Left ventricle myocardium superior (tissue), 1 donor: ENCODE data around the gene TRAF3IP1. TPM values are rescaled to one million over a fixed set of nuclear protein-coding genes. Genes with fewer than 3 reads are reported as not detected.
"Not testable (repeated sequence)": the region's sequence is repeated elsewhere in the genome, so short reads cannot be mapped to it uniquely, and the experiment has no call there.

ENCODE experiments used
- ATAC-seq: fragments of 200-7000 bp; cut with Tn5 transposase; one replicate; pipeline ENCODE4 v1.9.1; 2020; ENCODE audit warnings: mild to moderate bottlenecking, moderate library complexity
- DNase-seq: peaks from one replicate; pipeline ENCODE4 v3.0.0-alpha.2; 2020
- intact Hi-C: fragments of 100-400 bp; cut with micrococcal nuclease; formaldehyde crosslinking; loops from one replicate; pipeline ENCODE4 v1.11.0; 2022
- total RNA-seq: library from RNA; stranded (reverse); fragmentation: NEBNext Ultra II Directional; extraction: Animal tissue kit (Norgen Biotek cat#: 25700); gene quantifications from one replicate; pipeline ENCODE4 v1.2.1, GENCODE V29; 2021
- donor health status: DM: no; HTN: yes; CAD: no; lungs with severe emphysema.

TRAF3IP1 gene
- total RNA-seq, 1 donor from 2014 or later: 13.8 TPM

DNA sequence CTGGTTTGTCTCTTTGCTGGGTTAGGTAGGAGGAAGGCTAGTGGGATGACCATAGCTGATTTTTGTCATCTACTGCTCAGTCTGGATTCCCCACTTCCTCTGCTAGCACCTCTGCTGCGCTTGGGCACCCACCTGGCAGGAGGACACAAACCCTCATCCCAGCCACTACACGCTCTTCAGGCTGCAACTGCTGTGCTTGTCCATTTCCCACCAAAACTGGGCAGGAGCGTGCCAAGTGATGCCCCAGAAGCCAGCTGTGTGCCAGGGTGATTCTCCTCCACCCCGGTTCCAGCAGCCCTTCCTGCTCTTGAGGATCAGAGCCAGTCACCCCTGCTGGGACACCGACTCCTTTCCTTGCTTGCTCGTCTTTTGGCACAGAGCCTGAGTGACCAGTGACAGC is 16.2 kb upstream of the TRAF3IP1 start:
- intact Hi-C loops: no loop called here
- ATAC-seq: no peak
- no peak for DNase-seq

DNA sequence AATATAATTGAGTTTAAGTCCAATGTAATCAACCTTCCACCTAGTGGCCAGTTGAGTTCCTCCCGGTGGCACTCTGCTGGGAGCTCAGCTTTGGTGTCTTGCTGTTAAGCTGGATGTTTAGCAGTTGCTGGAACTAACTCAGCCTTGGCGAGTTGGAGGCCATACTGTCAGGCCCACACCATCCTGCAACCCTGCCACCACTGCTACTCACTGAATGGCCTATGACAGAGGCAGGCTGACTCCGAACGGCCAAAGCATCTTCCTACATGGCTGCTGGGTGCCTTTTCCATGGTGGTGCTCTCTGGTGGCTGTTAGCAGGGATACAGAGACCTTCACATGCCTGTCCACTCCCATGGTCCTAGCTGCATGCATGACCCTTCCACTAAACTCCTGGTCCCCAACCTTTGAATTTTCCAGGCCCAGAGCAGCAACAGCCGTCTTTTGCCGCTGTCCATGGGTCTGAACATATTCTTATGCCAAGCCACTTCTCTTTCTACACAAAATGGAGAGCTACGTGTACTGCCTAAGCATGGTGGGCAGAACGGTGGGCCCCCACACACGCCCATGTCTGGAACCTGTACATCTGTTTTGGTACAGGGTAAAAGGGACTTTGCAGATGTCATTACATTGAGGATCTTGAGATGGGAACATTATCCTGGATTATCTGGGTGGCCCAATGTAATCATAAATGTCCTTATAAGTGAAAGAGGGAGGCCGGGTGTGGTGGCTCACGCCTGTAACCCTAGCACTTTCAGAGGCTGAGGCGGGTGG is 15.0 kb upstream of the TRAF3IP1 start:
- intact Hi-C loops: no loop called here
- DNase-seq (no peak), ATAC-seq (no peak)

DNA sequence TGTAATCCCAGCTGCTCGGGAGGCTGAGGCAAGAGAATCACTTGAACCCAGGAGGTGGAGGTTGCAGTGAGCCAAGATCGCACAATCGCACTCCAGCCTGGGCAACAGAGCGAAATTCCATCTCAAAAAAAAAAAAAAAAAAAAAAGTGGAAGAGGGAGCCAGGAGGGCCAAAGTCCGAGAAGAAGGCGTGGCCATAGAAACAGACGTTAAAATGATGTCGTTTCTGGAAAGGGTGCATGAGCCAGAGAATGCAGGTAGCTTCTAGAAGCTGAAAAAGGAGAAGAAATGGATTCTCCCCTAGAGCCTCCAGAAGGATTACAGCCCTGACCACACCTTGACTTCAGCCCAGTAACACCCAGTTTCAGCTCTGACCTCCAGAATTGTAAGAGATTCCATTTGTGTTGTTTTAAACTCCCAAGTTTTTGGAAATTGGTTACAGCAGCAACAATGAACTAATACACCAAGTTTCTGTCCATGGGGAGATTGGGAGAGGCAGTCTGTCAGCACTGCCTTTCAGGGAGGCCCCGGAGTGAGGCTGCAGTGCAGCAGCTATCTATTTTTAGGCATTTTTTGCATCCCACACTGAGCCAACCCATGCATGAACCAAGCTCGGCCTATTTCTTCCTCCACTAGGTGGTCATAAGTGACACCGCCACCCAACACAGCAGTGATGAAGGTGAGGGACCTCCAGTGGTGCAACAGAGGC is 14.2 kb upstream of the TRAF3IP1 start:
- DNase-seq: no peak
- intact Hi-C loops: no loop called here
- peak; percentile 19 for ATAC-seq

DNA sequence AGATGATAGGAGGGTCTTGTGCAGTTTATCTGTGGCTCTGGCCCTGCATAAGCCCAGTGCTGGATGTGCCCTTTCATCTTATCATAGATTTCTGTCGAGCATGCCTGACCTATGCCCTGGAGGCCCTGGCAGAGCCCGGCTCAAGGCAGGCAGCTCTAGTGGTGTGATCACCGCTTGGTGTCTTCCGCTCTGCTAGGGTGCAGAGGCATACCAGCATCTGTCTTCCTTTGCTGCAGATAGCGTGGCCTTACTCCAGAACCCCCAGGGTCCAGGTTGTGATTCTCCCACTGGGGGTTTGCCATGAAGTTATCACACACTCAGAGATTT is 13.7 kb upstream of the TRAF3IP1 start:
- intact Hi-C loops: no loop called here
- ATAC-seq (no peak), DNase-seq (no peak)

DNA sequence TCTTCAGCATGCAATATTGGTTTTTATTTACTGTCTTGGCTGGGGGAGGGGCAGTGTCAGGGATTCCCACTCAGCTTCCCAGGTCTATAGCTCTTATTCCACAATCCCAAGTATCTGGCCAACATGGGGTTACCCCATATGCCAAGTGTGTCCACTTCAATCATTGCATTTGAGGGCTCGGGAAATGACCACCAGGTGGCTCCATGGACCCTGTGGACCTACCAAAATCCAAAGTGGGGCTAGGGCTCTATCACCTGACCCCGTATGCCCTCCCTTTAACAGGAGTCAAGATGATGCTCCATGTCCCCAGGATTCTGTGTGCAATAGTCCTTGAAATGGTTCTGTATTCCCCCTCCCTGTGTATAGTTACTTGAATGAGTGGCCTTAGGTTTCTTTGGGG is 12.1 kb upstream of the TRAF3IP1 start:
- DNase-seq (no peak), ATAC-seq (no peak)
- intact Hi-C loops: no loop called here

DNA sequence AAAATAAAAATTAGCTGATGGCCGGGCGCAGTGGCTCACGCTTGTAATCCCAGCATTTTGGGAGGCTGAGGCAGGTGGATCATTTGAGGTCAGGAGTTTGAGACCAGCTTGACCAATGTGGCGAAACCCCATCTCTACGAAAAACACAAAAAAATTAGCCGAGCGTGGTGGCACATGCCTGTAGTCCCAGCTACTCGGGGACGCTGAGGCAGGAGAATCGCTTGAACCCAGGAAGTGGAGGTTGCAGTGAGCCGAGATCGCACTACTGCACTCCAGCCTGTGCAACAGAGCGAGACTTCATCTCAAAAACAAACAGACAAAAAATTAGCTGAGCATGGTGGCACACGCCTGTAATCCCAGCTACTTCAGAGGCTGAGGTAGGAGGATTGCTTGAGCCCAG is 9.6 kb upstream of the TRAF3IP1 start:
- ATAC-seq, intact Hi-C loops, DNase-seq: not testable (repeated sequence)

DNA sequence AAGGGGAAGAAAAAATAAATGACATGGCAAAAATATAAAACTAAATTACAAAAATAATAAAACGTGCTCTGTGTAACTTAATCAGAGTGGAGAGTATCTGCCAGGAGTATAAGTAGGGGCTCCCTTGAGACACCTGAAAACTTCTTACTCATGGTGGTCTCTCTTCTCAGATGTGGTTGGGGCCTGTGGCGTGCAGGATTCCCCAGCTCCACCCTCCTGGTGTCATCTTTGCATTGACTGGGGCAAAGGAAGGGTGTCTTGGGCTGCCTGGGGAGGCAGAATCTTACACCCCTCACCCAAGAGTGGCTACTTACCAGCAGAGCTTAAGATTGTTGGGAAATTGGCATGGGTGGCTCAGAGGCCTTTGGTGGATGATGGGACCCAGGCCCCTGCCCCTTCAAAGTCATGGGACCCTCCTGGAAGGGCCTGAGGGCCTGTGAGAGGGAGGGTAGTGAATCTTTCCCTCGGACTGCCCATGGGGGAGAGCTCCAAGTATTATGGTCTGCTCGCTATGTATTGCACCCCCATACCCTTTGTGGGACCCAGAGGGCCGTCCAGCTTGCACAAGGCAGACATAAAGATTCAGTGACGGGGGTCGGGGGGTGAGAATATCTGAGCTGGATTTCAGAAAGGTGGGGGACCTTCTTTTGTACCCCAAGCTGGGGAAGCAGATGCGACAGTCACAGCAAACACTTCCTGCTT is 6.9 kb upstream of the TRAF3IP1 start:
- intact Hi-C loops: no loop called here
- DNase-seq (no peak), ATAC-seq (no peak)

DNA sequence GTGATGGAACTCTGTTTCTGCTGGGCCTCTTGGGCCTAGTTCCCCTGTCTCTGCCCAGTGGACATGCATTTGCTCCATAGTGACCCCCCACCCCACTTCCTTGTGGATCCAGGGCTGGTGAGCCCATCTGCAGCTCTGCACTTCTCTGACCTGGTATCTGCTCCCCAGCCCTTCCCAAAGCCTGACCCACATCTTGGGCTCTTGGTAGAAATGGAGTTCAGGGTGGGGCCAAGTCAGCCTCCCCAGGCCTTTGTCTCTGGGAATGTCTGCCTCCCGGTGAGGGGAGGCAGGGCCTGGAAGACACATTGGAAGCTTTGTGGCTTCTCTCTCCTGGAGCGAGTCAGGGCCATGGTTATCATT is 6.3 kb upstream of the TRAF3IP1 start:
- DNase-seq (no peak), ATAC-seq (no peak)
- intact Hi-C loops: no loop called here

DNA sequence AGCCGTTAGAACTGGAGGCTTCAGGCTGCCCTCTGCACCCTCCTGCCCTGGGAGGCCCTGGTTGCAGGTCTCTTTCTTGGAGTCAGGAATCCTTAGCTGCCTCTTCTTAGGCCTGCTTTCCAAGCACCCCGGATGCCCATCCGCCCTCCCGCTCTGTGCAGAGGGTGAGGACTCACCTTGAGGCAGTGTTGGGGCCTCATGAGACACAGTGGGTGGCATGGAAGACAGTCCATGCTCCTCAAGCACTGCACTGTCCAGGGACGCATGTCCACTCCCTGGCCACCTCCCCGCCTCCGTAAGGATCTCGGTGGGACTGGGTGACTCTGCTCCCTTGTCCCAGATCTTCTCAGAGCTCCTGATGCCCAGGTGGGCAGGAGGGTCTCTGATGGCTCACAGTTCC is 5.7 kb upstream of the TRAF3IP1 start:
- intact Hi-C loops: no loop called here
- no peak for ATAC-seq
- no peak for DNase-seq

DNA sequence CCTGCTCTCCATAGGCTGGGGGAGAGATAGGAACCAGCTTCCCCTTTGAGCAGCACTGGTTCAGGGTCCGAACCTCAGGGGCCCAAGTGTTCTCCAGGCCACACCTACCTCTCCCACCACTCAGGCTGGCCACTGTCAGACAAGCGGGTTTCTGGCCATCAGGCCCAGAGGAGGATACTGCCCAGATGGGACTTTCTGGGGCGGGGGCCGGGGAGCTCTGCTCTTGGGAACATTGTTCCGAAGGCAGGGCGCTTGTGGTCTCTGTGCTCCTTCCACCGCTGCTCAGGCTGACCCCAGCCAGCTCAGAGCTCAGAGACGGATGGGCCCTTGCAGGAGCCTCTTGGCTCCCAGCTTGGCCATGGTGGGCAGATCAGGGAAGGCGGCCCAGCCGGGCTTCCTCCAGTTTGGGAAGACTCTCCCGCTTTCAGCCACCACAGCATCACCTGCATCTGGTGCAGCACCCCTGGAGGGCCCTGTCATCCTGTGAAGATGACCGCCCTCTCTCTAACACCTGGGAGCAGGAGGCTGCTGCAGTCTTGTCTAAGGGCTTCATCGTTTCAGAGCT is 5.2 kb upstream of the TRAF3IP1 start:
- intact Hi-C loops: no loop called here
- DNase-seq: no peak
- no peak for ATAC-seq

DNA sequence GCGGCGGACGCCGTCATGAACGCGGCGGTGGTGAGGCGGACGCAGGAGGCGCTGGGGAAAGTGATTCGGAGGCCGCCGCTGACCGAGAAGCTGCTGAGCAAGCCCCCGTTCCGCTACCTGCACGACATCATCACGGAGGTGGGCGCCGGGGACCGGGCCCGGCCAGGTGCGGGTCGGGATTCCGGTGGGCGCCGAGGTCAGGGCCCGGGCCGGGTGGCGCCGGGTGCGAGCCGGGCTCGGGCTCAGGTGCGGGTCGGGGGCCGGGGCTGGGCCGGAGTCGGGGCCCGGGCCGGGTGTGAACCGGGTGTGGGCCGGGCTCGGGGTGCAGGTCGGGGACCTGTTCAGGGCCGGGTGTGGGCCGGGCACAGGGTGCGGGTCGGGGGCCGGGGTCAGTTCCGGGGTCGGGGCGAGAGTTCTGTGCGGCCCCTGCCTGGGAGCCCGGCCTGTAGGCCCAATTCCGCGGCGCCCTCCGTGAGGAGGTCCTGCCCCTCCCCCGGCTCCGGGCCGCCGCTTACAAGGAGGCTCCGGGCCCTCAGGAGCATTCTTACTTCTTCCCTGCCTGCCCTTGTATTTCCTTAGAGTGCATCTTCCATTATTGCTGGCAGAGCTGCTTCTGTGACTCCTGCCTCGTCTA is 447 bp downstream of the TRAF3IP1 start:
- DNase-seq: no peak
- ATAC-seq: peak; percentile 2
- intact Hi-C loops: no loop called here

DNA sequence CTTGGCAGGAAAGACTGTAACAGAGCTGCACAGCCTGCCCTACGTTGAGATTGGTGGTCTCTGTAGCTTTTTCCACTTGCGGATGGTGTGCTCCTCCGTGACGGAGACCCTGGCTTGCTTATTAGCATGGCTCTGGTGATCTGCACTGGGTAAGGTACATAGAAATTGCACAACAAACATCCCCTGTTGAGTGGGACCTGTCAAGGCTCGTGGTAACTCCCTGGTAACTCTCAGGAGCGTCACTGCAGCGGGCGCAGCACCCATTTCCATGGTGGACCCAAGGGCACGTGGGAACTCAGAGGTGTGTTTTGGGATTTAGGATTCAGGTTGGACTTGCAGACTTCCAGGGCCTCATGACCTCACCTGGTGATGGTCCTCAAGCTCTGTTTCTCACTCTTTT is 1.1 kb downstream of the TRAF3IP1 start:
- no peak for DNase-seq

DNA sequence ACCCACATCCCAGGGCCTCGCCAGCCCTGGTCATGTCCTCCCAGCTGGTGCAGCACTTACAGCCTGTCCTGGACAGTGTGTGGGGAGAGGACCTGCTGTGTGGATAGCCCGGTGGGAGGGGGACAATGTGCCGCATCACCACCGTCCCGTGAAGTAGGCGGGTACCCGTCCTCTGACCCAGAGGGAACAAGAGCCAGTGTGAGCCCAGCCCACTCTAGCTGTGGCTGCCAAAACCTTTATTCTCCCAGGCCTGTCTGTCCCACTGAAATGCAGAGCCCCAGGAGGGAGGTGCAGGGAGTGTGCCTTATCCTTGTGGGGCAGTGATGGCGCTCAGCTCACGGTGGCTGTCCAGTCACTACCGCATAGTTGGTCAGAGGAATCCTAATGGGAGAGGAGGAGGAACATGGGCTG is 1.7 kb downstream of the TRAF3IP1 start:
- intact Hi-C loops: no loop called here
- no peak for DNase-seq
- ATAC-seq: no peak

More for the DNA sequence above, 1.1 kb downstream of the TRAF3IP1 start:
- intact Hi-C loops: no loop called here
- ATAC-seq: no peak

DNA sequence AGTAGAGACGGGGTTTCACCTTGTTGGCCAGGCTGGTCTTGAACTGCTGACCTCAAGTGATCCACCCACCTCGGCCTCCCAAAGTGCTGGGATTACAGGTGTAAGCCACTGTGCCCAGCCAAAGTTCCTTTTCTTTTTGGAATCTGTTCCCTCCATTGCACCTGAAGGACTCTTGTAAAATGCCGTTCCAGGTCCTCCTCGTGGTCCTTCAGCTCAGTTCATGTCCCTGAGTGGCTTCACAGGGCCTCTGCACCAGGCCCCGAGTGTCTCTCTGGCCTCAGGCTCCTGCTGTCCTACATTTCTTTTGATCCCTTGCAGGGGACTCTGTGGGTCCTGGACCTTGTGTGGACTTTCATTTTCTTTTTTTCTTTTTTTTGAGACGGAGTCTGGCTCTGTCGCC is 3.9 kb downstream of the TRAF3IP1 start:
- ATAC-seq, intact Hi-C loops, DNase-seq: not testable (repeated sequence)

DNA sequence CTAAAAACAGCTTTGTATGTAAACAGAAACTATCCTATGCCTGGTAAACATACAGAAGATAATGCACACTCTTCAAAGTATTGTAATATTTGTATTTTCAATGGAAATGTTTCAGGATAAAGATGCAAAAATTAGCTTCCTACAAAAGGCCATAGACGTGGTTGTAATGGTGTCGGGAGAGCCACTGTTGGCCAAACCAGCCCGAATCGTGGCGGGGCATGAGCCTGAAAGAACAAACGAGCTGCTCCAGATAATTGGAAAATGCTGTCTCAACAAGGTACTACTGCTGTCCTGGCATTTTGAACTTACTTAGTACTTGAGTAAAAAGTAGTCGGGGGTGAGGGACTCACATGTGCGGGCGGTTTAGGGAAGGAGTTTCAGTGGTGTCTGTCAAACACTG is 5.4 kb downstream of the TRAF3IP1 start:
- no peak for ATAC-seq
- DNase-seq: no peak
- intact Hi-C loops: no loop called here

DNA sequence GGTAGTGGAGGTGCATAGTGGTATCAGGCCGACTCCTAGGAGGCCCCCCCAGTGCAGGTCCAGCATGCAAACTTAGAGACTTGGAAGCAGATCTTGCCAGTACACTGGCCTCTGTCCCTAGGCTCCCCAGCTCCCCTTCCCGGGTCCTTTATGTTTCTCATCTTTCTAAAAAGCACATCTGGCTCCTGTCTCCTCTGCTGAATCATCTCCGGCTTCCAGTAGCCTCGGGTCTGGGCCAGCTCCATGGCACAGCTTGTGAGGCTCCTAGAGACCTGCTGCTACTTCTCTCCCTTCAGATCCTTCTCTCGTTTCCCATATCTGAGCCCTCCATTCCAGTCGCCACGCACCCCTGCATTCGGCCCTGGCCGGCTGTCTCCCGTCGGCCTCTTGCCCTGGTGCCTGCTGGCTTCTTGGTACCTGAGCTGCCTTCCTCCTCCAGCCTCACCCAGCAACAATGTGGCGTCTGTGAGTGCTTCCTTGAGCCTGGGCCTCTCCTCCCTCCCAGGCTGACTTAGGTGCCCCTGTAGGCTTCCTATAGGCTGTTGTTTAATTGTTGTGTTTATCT is 6.6 kb downstream of the TRAF3IP1 start:
- intact Hi-C loops: no loop called here
- no peak for ATAC-seq
- DNase-seq: no peak

DNA sequence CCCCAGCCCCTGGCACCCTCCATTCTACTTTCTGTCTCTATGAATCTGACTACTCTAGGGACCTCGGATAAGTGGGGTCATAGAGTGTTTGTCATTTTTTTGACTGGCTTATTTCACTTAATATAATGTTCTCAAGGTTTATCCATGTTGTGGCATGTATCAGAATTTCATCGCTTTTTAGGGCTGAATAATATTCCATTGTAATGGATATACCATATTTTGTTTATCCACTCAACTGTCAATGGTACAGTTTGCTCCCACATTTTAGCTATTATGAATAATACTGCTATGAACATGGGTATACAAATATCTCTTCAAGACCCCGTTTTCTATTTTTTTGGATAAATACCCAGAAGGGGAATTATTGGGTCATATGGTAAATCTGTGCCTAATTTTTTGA is 7.4 kb downstream of the TRAF3IP1 start:
- ATAC-seq (no peak), DNase-seq (no peak)
- intact Hi-C loops: no loop called here

DNA sequence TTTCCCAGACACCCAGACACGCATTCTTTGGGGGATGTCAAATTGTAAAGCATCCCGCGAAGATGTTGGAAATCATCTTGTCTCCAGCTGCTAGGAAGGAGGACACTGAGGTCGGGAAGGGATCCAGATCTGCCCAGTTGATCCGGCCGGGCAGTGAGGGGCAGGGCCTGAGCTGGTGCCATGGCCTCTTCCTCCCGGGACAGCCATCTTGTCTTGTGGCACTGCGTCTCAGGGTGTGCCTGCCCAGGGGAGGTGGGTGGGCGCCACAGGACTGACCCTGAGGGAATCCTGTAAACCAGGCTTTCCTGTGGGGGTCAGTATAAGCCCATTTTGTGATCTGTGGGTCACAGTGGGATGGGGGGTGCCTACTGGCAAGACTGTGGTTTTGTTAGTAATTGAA is 10.1 kb downstream of the TRAF3IP1 start:
- intact Hi-C loops: no loop called here
- DNase-seq: no peak
- ATAC-seq: no peak

DNA sequence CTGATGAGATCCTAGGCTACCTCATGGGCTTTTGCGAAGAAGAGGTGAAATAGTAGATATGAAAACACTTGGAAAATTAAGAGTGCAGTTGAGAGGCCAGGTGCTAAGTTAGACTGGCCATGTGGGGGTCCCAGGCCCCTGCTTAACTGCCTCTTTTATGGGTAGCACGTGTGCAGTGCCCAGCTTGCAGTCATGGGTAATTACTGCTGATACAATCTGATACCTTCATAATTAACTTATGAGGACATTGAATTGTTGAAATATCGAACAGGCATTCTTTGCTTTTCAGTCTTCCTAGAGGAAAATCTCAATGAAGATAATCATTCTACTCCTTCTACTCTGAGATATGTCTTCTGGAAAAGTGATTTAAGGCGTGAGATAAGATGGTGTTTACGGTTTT is 11.6 kb downstream of the TRAF3IP1 start:
- intact Hi-C loops: no loop called here
- ATAC-seq (no peak), DNase-seq (no peak)

DNA sequence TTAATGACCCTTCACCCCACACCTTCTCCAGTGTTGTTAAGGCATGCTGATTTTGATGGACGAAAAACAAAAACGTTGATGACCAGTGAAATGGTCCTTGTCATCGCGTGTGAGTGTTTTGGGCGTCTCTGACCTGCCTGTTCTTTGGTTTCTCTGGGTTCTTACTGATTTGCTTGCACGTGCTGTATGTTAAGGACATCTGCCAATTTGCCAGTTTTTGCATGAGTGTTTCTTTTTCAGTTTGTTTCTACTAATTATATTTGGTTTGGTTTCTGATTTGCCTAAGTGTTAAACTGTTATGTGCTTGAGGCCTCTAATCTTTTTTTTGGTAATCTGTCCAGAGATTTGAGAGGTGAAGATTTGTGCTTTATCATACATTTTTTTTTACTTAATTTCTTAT is 14.6 kb downstream of the TRAF3IP1 start:
- DNase-seq (no peak), ATAC-seq (no peak)
- intact Hi-C loops: no loop called here
